ENCODE results near the gene ADAMTSL2. TPM values are rescaled to one million over a fixed set of nuclear protein-coding genes. Genes with fewer than 3 reads are reported as not detected.

The ADAMTSL2 gene
- total RNA-seq, 3 donors from 2014 or later, result 1.3 to 2.7 (median 1.5) TPM

DNA sequence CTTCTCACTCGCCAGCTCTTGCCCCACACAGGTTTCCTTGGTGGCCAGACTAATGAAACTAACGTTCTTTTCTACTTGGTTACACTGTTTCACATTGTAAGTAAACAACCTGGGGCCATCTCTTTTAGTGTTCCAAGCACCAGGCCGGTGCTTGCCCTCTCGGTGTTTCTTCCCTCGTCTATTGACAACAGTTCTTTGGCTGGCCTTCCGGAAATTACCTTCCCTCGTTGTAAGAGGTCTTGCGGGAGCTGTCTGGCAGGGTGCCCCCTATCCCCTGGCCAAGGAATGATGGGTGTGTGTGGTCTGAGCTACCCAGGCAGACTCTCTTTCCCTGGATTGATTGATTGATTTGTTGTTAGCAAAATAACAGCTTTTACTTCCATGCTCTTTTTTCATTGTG lies 8.8 kb upstream of the ADAMTSL2 start:
- no peak overlapping the region for H3K4me3 ChIP-seq
- no peaks in the 10 kb centered on the region for H3K36me3 ChIP-seq (ENCODE audit: low read depth)
- ATAC-seq, result no peak
- intact Hi-C loops (cut with DNase I, micrococcal nuclease), result no loop called here
- peak in 1 of 3 donors; percentile 8 for DNase-seq
- H3K4me1 ChIP-seq (ENCODE audit: low read depth), result peaks cover 3% of the 10 kb centered on the region
- H3K9me3 ChIP-seq, result no peaks in the 10 kb centered on the region
- TF ChIP-seq, protein P1, sequence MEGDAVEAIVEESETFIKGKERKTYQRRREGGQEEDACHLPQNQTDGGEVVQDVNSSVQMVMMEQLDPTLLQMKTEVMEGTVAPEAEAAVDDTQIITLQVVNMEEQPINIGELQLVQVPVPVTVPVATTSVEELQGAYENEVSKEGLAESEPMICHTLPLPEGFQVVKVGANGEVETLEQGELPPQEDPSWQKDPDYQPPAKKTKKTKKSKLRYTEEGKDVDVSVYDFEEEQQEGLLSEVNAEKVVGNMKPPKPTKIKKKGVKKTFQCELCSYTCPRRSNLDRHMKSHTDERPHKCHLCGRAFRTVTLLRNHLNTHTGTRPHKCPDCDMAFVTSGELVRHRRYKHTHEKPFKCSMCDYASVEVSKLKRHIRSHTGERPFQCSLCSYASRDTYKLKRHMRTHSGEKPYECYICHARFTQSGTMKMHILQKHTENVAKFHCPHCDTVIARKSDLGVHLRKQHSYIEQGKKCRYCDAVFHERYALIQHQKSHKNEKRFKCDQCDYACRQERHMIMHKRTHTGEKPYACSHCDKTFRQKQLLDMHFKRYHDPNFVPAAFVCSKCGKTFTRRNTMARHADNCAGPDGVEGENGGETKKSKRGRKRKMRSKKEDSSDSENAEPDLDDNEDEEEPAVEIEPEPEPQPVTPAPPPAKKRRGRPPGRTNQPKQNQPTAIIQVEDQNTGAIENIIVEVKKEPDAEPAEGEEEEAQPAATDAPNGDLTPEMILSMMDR (IDR thresholded peaks at IDR 0.05), result no peak

DNA sequence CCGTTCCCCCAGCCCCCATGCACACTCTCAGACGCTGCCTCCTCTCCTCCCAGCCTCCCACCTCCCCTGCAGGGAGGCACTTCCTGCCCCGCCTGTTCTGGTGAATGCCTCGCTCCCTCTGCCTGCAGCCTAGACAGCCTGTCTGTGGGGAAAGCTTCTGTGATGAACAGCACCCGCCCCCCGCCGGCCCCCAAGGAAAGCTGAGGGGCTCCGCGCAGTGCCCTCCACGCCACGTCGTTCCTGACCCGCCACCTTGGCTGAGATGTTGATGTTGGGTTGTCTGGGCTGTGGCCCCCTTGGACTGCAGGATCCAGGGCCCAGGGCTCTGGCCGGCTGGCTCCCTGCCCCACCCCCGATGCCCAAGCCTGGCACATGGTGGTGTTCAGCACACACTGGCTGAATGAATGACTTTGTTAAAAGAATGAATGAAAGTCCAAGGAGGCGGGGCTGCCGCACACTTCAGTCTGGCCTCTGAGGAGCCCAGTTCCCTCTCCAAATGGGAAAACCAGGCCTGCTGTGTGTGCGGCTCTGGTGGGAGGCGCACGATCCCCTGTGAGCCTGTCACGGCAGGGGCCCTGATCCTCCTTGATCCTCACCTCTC lies 7.7 kb upstream of the ADAMTSL2 start:
- ATAC-seq (no peak), DNase-seq (no peak)
- H3K9me3 ChIP-seq, result no peaks in the 10 kb centered on the region
- TF ChIP-seq, protein P1 (IDR thresholded peaks at IDR 0.05), result no peak
- H3K36me3 ChIP-seq (ENCODE audit: low read depth), result no peaks in the 10 kb centered on the region
- H3K4me1 ChIP-seq (ENCODE audit: low read depth), result peaks cover 3% of the 10 kb centered on the region
- H3K4me3 ChIP-seq, result no peak overlapping the region
- intact Hi-C loops (cut with DNase I, micrococcal nuclease), result no loop called here

- H3K4me1 ChIP-seq (ENCODE audit: low read depth), result peaks cover 3% of the 10 kb centered on the region
- DNase-seq (peak in 2 of 3 donors; percentile 32 to 47), ATAC-seq (peak; percentile 28)
- TF ChIP-seq, protein P1 (IDR thresholded peaks at IDR 0.05), result no peak
- H3K9me3 ChIP-seq, result no peaks in the 10 kb centered on the region
- no peaks in the 10 kb centered on the region for H3K36me3 ChIP-seq (ENCODE audit: low read depth)
- intact Hi-C loops (cut with DNase I, micrococcal nuclease), result no loop called here
- no peak overlapping the region for H3K4me3 ChIP-seq
Observed at GRCh38 chr9:133527444-133527920, 7.0 kb upstream of the ADAMTSL2 start.

GRCh38 chr9:133528001-133528875 lies 6.3 kb upstream of the ADAMTSL2 start:
- H3K4me1 ChIP-seq (ENCODE audit: low read depth), result no peaks in the 10 kb centered on the region
- H3K36me3 ChIP-seq (ENCODE audit: low read depth), result no peaks in the 10 kb centered on the region
- TF ChIP-seq, protein P1 (IDR thresholded peaks at IDR 0.05), result no peak
- intact Hi-C loops (cut with DNase I, micrococcal nuclease), result no loop called here
- no peak overlapping the region for H3K4me3 ChIP-seq
- ATAC-seq (no peak), DNase-seq (no peak)
- no peaks in the 10 kb centered on the region for H3K9me3 ChIP-seq

- TF ChIP-seq, protein P1 (IDR thresholded peaks at IDR 0.05), result no peak
- DNase-seq (no peak), ATAC-seq (no peak)
- intact Hi-C loops (cut with DNase I, micrococcal nuclease), result no loop called here
- Histone ChIP-seq H3K9me3 (no peaks in the 10 kb centered on the region), H3K4me3 (no peak overlapping the region), H3K36me3 (ENCODE audit: low read depth) (no peaks in the 10 kb centered on the region), H3K4me1 (ENCODE audit: low read depth) (no peaks in the 10 kb centered on the region)
Observed at GRCh38 chr9:133528876-133529241, 5.6 kb upstream of the ADAMTSL2 start.
